Choroid plexus epithelial cell (primary cell): Measurements from ENCODE around the gene LGI4.

Experiments used
- DNase-seq: peaks from one replicate; pipeline ENCODE4 v3.0.0-alpha.2; 2010; ENCODE audit warnings: low read depth
- H3K4me3 ChIP-seq: 2 replicates; pipeline ENCODE4 v1.5.1; 2011; ENCODE audit warnings: low read depth, mild to moderate bottlenecking, control low read depth, low read length, moderate library complexity
- CTCF ChIP-seq: conservative IDR thresholded peaks from 2 replicates; pipeline ENCODE4 v1.5.1; 2011; ENCODE audit warnings: low read depth, mild to moderate bottlenecking, control low read depth, inconsistent platforms, low read length, moderate library complexity

The LGI4 gene

GRCh38 chr19:35120898-35121297 lies 14.0 kb downstream of the LGI4 start:
- DNase-seq, result no peak
- no peak for TF ChIP-seq CTCF
- H3K4me3 ChIP-seq, result no peak overlapping the region

- TF ChIP-seq CTCF, result no peak
- peak; percentile 58 for DNase-seq
- no peak overlapping the region for H3K4me3 ChIP-seq
Measured at GRCh38 chr19:35120492-35120891, 14.4 kb downstream of the LGI4 start.

GRCh38 chr19:35119578-35120155 lies 15.2 kb downstream of the LGI4 start:
- no peak for TF ChIP-seq CTCF
- DNase-seq, result no peak
- H3K4me3 ChIP-seq, result no peak overlapping the region

- DNase-seq, result no peak
- TF ChIP-seq CTCF, result no peak
- no peak overlapping the region for H3K4me3 ChIP-seq
Measured at GRCh38 chr19:35119091-35119490, 15.8 kb downstream of the LGI4 start.

- no peak overlapping the region for H3K4me3 ChIP-seq
- no peak for DNase-seq
- no peak for TF ChIP-seq CTCF
Measured at GRCh38 chr19:35118268-35119020, 16.4 kb downstream of the LGI4 start.

GRCh38 chr19:35117799-35118198 lies 17.1 kb downstream of the LGI4 start:
- no peak for TF ChIP-seq CTCF

GRCh38 chr19:35117116-35117515 lies 17.7 kb downstream of the LGI4 start:
- no peak for DNase-seq
- no peak overlapping the region for H3K4me3 ChIP-seq
- TF ChIP-seq CTCF, result no peak

More at GRCh38 chr19:35117799-35118198, 17.1 kb downstream of the LGI4 start:
- H3K4me3 ChIP-seq, result no peak overlapping the region
- DNase-seq, result no peak
